DND-41 (cell line): ENCODE data around the gene STC2.

Experiments
- ATAC-seq: fragments of 200-7000 bp; cut with Tn5 transposase; 3 replicates; pipeline ENCODE4 v1.9.1; 2021; ENCODE audit warnings: low read depth; ENCODE audit not compliant: insufficient read depth
- DNase-seq: peaks from one replicate; pipeline ENCODE4 v3.0.0-alpha.2; 2020
- H2AFZ ChIP-seq: 2 replicates; pipeline ENCODE4 v1.6.0; 2012; ENCODE audit warnings: low read depth, low read length
- H3K27ac ChIP-seq: 2 replicates; pipeline ENCODE4 v1.5.1; 2012; ENCODE audit warnings: low read length, inconsistent platforms
- H3K27me3 ChIP-seq: fragments of 200-600 bp; sonication (generic); 2 replicates; pipeline ENCODE4 v1.6.0; 2012; ENCODE audit warnings: low read length, mild to moderate bottlenecking, inconsistent platforms; ENCODE audit not compliant: insufficient read depth, poor library complexity
- H3K36me3 ChIP-seq: 2 replicates; pipeline ENCODE4 v1.5.1; 2012; ENCODE audit warnings: low read length, inconsistent platforms; ENCODE audit not compliant: insufficient read depth
- H3K4me1 ChIP-seq: 2 replicates; pipeline ENCODE4 v1.5.1; 2012; ENCODE audit warnings: mild to moderate bottlenecking, low read length; ENCODE audit not compliant: insufficient read depth
- H3K4me2 ChIP-seq: 2 replicates; pipeline ENCODE4 v1.6.0; 2012; ENCODE audit warnings: mild to moderate bottlenecking, moderate library complexity, low read length, inconsistent platforms; ENCODE audit not compliant: insufficient read depth
- H3K4me3 ChIP-seq, 2 experiments: fragments of 200-600 bp in 1 of 2; shearing (Covaris generic) in 1 of 2; 2 replicates each; pipeline ENCODE4 v1.5.1; 2012 to 2016; ENCODE audit warnings: inconsistent platforms in 2 of 2, low read length in 2 of 2, mild to moderate bottlenecking in 2 of 2, low read depth in 1 of 2, moderate library complexity in 1 of 2
- H3K79me2 ChIP-seq: 2 replicates; pipeline ENCODE4 v1.6.0; 2012; ENCODE audit warnings: low read length, inconsistent platforms; ENCODE audit not compliant: insufficient read depth
- H3K9ac ChIP-seq: 2 replicates; pipeline ENCODE4 v1.6.0; 2012; ENCODE audit warnings: low read depth, mild to moderate bottlenecking, inconsistent platforms, low read length, moderate library complexity
- H3K9me3 ChIP-seq: 2 replicates; pipeline ENCODE4 v1.5.1; 2012; ENCODE audit warnings: low read length, moderate library complexity, mild to moderate bottlenecking, inconsistent platforms; ENCODE audit not compliant: insufficient read depth, severe bottlenecking
- H4K20me1 ChIP-seq: 2 replicates; pipeline ENCODE4 v1.6.0; 2012; ENCODE audit warnings: low read length; ENCODE audit not compliant: insufficient read depth
- CTCF ChIP-seq: IDR thresholded peaks from 2 replicates; pipeline ENCODE4 v1.5.1; 2012; ENCODE audit warnings: borderline replicate concordance, low read length, moderate library complexity, mild to moderate bottlenecking; ENCODE audit not compliant: poor library complexity, severe bottlenecking; ENCODE audit errors: extremely low read depth
- EZH2 ChIP-seq: IDR thresholded peaks from 3 replicates; pipeline ENCODE4 v1.6.1; 2012; ENCODE audit warnings: borderline replicate concordance, low read depth, mild to moderate bottlenecking, moderate library complexity, low read length, inconsistent platforms; ENCODE audit not compliant: severe bottlenecking

The STC2 gene

GRCh38 chr5:173309731-173310130 is 18.5 kb downstream of the STC2 start:
- ATAC-seq = no peak
- H3K4me2 ChIP-seq = no peak overlapping the region
- no peaks in the 10 kb centered on the region for H3K4me1 ChIP-seq
- peaks cover 18% of the 10 kb centered on the region for H3K27me3 ChIP-seq
- no peaks in the 10 kb centered on the region for H3K36me3 ChIP-seq
- H4K20me1 ChIP-seq = no peaks in the 10 kb centered on the region
- H3K27ac ChIP-seq = no peak overlapping the region
- TF ChIP-seq EZH2 = no peak
- no peak for TF ChIP-seq CTCF
- H3K9ac ChIP-seq = no peak overlapping the region
- no peaks in the 10 kb centered on the region for H3K9me3 ChIP-seq
- no peak for DNase-seq
- no peak overlapping the region for H2AFZ ChIP-seq
- no peaks in the 10 kb centered on the region for H3K79me2 ChIP-seq
- H3K4me3 ChIP-seq = no peak overlapping the region

GRCh38 chr5:173308226-173308625 is 20.0 kb downstream of the STC2 start:
- Histone ChIP-seq H3K9me3 (no peaks in the 10 kb centered on the region), H3K9ac (no peak overlapping the region), H3K79me2 (no peaks in the 10 kb centered on the region), H3K27me3 (peaks cover 18% of the 10 kb centered on the region), H3K27ac (no peak overlapping the region), H3K4me2 (no peak overlapping the region), H4K20me1 (no peaks in the 10 kb centered on the region), H3K4me1 (no peaks in the 10 kb centered on the region), H3K36me3 (no peaks in the 10 kb centered on the region), H3K4me3 (no peak overlapping the region), H2AFZ (no peak overlapping the region)
- TF ChIP-seq CTCF (no peak), EZH2 (no peak)
- ATAC-seq (no peak), DNase-seq (no peak)

GRCh38 chr5:173307695-173308094 is 20.5 kb downstream of the STC2 start:
- Histone ChIP-seq H3K4me3 (no peak overlapping the region), H2AFZ (no peak overlapping the region), H3K36me3 (no peaks in the 10 kb centered on the region), H3K79me2 (no peaks in the 10 kb centered on the region), H3K27ac (no peak overlapping the region), H3K9me3 (no peaks in the 10 kb centered on the region), H3K4me1 (no peaks in the 10 kb centered on the region), H3K9ac (no peak overlapping the region), H3K27me3 (peaks cover 19% of the 10 kb centered on the region), H4K20me1 (no peaks in the 10 kb centered on the region), H3K4me2 (no peak overlapping the region)
- TF ChIP-seq EZH2 (no peak), CTCF (no peak)
- no peak for ATAC-seq
- DNase-seq = no peak

GRCh38 chr5:173306695-173307094 is 21.5 kb downstream of the STC2 start:
- no peak overlapping the region for H3K27ac ChIP-seq
- no peak for ATAC-seq
- DNase-seq = no peak

More at GRCh38 chr5:173306695-173307094, 21.5 kb downstream of the STC2 start:
- Histone ChIP-seq H3K4me2 (no peak overlapping the region), H3K4me3 (no peak overlapping the region), H3K4me1 (no peaks in the 10 kb centered on the region), H4K20me1 (no peaks in the 10 kb centered on the region), H3K9ac (no peak overlapping the region), H3K36me3 (no peaks in the 10 kb centered on the region), H3K79me2 (no peaks in the 10 kb centered on the region), H2AFZ (no peak overlapping the region), H3K27me3 (peaks cover 19% of the 10 kb centered on the region), H3K9me3 (no peaks in the 10 kb centered on the region)
- TF ChIP-seq CTCF (no peak), EZH2 (no peak)
